ENCODE measurements around the gene TNFSF9.

GRCh38 chr19:6571167-6571566, 40.3 kb downstream of the TNFSF9 start:
- TF ChIP-seq CTCF (IDR thresholded peaks at IDR 0.05) (no peak), POLR2A (IDR thresholded peaks at IDR 0.05; ENCODE audit: low read depth) (no peak), EP300 (IDR thresholded peaks at IDR 0.05) (no peak), POLR2AphosphoS5 (IDR thresholded peaks at IDR 0.05) (no peak)

Data from esophagus muscularis mucosa (tissue), 4 donors.